DMS79 treated with DMSO at 0.1 percent for 48 hours (cell line): ENCODE results near the gene COLQ.
A peak's percentile ranks its signal among the peaks of the same experiment; 100 is the strongest.
"Not testable (repeated sequence)": the region's sequence is repeated elsewhere in the genome, so short reads cannot be mapped to it uniquely, and the experiment has no call there.

Experiments
- DNase-seq: peaks from one replicate; lab custom pipeline; 2025; lab: John Stamatoyannopoulos, UW

The COLQ gene

DNA sequence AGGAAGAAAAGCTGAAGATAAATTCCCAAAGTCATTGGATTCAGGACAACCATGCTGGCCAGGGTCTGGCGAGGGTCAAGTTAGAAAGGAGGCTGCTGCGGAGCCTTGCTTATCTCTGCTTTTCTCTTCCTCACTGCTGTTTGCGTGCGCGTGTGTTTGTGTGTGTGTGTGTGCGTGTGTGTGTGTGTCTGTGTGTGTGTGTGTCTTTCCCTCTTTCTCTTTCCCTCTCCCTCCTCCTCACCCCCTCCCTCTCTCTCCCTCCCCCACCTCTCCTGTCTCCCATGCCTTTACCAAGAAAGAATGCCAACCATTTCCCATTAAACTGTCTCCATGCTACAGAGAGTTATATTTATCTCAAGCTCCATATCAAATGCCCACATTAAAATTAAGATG, at the start of gene COLQ:
TSS of gene COLQ (minus strand) at position 134 of the 393 bp plus-strand sequence. CDS start at position 53, 81 bp downstream.
- no peak for DNase-seq

DNA sequence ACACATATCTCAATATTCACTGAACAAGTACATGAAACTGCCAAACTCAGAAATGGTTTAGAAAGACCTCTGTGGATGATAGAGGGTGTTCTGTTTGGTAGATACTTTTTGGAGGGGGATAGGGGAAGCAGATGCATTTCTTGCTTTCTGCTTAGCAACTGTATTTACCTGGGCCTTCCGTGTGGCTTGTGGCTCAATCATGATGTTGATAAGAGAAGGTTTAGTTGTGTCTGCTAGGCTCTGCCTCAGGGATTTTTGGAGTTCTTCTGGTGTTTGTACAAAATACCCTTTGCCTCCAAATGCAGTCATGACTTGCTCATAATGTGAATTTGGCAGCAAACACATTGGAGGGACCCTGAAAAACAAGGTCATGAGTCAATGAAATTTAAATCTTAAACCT, 41.7 kb upstream of the COLQ start:
- no peak for DNase-seq

DNA sequence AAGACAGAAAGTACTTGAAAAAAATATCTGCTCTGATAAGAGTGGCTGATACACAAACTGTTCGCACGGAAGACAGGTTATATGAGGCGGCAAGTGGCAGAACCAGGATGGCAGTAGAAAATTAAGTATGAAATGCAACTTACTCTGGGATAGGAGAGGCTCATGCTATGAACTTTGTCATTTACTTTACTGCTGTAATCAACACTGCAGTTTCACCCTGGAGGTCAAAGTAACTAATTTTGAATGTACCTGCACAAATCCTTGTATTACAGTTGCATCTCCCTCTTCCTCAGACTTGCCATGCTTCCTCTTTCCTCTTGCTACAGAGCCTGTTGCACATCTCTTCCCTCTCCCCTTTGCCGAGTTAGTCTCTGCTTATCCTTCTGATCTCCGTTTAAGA, 41.1 kb upstream of the COLQ start:
- no peak for DNase-seq

DNA sequence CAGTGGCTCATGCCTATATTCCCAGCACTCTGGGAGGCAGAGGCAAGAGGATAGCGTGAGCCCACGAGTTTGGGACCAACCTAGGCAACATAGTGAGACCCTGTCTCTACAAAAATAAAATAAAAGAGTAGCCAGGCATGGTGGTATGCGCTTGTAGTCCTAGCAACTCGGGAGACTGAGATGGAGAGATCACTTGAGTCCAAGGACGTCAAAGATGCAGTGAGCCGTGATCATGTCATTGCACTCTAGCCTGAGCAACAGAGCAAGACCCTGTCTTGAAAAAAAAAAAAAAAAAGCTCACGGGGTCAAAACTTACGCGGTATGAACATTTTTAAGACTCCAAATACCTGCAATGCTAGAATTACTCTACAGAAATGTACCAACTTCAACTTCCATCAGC, 37.1 kb upstream of the COLQ start:
- no peak for DNase-seq

DNA sequence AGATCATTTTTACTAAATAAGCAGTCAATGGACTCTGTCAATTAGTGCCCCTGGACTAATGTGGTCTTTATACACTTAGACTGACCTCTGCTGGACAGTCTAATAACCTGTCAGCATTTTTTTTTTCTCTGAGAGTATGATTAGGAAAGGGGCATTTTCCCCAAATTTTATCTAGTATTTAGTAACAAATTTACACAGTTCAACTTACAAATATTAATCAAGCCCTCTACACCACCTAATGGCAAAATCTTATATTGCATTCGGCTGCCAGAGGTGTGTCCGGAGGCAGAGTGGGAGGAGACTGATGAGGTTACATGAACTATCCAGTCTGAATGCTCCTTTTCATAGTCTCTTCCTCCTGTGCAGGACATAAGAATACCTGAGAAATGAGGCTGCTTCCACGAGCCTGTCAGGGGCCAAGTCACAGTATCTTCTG, 36.0 kb upstream of the COLQ start:
- peak; percentile 10 for DNase-seq

DNA sequence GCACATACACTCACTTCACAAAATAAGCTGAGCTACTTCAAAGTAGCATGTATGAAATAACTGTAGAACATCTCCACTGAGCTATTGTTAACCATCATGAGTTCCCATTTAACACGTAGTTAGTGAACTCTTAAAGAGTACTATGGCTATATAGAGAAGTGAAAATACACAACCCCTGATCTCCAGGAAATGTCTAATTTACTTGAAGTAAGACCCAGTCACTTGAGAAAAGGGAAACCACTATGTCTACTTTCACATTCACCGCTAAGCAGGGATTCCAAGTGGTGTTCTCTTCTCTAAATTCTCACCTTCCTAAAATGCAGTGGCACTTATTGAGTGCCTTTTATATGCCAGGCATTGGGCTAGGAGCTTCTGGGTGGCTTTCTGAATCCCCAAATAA, 35.0 kb upstream of the COLQ start:
- no peak for DNase-seq

DNA sequence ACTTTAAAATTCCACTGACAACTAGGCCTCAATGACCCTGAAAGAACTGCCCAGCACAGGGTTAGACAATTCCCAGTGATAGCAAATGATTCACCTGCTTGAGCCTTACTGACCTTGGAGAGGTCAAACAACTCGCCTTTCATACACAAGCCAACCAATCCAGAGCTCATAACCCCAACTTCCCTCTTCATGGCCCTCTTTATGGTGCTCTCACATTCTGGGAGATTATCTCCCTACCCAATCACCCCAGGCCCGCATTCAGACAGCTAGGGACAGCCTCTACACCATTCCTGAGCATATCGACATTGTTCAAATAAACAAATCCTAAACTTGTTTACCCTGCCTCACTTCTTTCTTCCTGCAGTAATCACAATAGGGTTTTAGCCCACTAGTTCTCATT, 32.2 kb upstream of the COLQ start:
- DNase-seq: no peak

DNA sequence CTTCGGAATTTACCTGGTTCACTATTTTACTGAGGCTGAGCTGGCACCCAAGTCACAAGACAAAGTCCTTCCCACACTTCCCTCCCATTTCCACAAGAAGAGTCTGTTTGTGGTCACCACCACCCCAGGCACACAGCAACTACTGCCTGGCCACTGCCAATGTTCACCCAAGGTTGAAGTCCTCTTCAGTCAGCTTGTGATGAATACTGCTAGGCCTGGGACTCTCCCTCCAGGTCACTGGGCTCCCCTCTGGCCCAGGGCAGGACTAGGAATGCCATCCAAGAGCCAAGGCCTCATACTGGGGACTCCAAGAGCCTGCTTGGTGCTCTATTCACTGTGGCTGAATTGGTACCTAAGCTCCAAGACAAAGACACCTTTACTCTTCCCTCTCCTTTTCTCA, 30.4 kb upstream of the COLQ start:
- DNase-seq: no peak

DNA sequence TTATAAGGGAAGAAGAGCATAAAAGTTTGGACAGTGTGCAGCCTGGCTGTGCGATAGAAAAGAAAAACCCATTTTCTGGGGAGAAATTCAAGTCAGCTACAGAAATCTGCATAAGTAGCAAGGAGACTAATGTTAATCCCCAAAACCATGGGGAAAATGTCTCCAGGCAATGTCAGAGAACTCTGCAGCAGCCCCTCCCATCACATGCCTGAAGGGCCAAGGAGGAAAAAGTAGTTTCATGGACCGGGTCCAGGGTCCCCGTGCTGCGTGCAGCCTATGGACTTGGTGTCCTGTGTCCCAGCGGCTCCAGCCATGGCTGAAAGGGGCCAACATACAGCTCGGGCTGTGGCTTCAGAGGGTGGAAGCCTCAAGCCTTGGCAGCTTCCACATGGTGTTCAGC, 28.3 kb upstream of the COLQ start:
- no peak for DNase-seq

DNA sequence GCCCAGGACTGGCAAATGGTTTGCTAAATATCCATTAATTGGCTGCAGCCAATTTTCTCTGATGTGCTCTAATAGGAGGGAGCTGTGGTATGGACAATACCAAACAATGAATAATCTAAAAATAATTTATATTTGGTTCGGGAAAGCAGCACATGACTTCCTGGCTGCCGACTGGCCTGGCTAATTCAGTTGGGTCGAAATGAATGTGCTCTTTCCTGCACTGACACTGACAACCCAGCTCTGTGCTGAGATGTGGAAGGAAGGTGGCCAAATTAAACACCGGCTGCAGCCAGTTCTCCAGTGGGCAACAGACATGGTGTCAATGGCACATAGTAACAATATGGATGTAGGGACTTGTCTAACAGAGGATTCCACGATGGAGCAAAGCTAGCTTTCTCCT, 21.1 kb upstream of the COLQ start:
- DNase-seq: no peak

DNA sequence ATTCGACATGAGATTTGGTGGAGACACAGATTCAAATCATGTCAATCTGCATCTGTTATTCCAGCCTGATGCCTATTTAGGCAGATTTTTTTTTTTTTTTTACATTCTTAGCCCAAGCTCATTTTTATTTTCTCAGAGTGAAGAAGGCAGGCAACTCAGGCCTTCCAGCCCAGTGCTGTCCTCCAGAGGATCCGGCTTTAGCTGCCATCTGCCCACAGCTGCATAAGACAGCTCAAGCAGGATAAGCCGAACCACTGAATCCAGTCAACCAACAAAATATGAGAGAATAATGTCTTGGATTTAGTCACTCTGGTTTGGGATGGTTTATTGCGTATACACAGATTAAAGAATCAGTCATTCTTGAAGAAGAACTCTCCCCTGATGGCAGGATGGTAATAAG, 19.9 kb upstream of the COLQ start:
- DNase-seq: no peak

DNA sequence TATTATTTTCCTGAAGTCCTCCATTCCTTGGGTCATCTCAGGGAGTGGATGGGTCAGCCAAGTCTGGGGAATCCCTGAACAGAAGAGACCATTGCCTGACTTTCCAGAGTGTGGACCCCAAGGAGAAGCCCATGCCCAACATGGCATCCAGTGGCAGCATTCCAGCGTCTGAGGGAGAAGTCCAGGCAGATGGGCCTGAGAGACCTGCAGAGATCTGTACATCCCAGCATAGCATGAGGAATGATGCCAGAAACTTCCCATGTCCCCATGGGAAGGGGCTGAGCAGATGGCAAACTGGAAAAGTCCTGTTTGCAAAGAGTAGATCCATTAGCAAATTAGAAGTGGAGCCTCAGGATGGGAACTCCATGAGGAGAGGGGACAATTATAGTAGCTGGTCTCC, 17.6 kb upstream of the COLQ start:
- no peak for DNase-seq

DNA sequence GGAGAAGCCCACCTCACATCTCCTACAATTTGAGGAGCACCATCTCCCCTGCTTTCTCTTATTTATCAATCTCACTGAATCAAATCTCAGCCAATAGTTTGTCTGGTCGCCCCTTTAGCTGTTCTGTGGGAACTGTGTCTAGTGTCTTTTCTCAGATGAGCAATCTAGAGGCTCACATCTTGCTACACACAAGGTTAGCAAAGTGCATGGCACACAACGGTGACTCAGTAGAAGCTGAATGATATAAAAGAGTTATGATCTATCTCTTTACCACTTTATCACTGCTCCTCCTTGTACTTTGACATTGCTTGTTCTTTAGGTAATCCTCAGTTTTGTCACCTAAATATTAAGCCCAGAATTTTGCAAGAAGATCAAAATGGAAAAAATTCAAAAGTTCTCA, 16.8 kb upstream of the COLQ start:
- no peak for DNase-seq

DNA sequence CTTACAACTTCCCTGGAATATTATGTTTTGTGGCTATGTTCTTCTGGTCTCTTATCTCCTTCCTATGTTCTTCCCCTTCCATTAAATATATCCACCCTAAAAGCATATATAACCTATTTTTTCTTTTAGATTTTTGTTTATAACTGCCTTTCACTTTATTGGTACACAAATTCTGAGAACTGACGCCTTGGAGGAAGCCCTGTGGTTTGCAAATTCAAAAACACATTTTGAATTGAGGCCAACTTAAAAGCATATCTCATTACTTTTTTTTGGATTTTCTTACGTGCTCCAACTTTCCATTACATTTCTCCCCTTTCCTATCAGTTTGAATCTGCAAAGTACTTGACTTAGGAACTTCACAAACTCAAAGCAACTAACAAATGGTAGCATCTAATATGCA, 15.3 kb upstream of the COLQ start:
- no peak for DNase-seq

DNA sequence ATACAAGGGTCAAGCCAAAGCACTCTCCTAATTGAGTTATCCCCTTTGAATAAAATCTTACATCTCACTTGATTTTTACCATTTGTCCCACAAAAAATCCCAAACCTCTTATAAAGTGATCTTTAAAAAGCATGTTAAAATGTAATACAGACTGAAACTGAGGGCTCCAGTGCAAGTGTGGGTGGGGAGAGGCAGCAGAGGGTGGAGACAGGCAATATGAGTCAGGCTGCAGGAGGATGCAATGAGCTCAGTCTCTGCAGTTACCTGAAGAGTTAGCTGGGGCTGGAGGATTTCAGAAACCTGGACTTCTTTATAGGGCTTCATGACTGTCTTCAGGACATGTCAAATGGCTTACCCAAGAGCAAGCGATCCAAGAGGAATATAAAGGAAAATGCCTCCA, 14.2 kb upstream of the COLQ start:
- DNase-seq: no peak

DNA sequence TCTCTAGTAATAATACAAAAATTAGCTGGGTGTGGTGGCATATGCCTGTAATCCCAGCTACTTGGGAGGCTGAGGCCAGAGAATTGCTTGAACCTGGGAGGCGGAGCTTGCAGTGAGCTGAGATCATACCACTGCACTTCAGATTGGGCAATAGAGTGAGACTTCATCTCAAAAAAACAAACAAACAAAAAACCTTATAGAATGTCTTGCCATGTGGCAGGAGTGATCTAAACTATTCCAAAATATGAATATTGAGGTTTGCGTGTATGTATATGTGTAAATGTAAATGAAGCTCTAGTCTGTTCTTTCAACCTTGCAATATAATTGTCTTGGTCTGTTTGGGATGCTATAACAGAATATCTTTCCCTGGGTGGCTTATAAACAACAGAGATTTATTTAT, 11.1 kb upstream of the COLQ start:
- not testable (repeated sequence) for DNase-seq

DNA sequence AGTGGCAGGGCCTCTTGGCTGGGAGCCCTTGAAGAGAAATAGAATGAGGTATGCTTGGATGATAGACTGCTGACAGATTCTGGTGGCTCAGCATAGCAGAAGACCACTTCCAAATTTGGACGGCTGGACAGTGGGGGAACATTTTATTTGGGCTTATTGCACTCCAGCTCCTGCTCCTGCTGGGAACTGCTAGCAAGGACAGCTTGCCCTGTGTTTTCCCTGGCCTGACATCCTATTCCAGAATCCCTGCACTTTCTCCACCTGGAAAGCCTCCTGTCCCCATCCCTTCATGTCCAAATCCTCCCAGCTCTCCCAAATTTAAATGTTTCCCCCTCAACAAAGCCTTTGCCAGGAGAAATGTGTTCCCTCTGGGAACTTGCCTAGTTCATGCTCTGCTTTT, 9.8 kb upstream of the COLQ start:
- no peak for DNase-seq

DNA sequence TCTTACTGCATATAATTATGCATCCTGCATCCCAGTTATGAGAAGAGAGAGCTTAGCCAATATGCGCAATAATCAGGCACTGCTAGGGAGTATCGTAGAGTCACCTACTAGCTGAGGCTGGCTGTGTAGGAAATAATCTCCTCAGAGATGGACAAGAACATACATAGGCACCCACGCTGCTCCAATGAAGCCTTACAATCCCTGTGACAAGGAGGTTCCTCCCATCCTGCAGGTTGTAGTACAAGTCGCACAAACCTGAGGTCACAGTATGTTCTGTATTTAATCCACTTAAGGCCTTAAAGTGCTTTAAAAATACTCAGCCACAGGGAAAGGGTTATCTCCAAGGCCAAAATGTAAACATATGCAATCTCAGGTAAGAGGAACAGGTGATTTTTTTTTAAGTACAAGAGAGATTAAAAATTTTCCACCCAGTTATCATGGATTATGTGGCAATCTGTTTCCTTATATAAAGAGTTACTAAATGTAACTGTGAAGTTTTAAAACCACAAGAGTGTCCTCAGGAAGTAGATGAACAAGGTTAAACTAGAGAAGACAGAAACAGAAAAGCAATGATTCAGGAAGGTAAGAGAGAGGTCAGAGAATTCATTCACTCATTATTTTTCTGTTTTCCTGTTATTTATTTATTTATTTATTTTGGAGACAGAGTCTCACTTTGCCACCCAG, 7.5 kb upstream of the COLQ start:
- DNase-seq: no peak

DNA sequence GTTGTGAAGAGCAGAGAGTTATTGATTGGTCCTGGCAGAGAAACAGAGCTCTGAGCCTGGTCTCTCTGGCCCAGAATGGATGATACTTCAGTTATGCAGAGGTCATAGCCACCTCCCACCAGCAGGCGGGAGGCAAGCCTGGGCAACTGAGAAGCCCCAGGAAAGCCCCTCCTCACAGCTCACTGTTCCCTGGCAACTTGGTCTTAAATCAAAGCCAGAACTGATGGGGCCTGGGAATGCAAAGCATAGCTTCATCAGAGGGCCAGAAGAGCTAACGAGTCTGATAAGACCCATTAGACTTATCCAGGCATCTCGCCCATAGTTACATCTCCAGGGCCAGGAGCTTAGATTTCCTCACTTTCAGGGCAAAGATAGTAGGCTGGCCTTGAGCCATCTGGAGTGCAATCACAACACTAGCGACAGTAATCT, 5.5 kb upstream of the COLQ start:
- DNase-seq: no peak

DNA sequence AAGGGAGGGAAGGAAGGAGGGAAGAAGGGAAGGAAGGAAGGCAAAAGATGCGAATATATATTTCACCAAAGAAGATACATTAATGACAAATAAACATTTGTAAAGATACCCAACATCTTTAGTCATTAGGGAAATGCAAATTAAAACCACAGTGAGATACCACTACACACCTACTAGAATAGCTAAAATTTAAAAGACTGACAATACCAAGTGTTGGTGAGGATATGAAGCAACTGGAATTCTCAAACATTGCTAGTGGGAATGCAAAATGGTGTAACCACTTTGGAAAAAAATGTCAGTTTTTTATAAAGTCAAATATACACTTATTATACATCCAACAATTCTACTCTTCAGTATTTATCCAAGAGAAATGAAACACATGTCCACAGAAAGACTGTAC, 4.3 kb upstream of the COLQ start:
- DNase-seq: no peak

DNA sequence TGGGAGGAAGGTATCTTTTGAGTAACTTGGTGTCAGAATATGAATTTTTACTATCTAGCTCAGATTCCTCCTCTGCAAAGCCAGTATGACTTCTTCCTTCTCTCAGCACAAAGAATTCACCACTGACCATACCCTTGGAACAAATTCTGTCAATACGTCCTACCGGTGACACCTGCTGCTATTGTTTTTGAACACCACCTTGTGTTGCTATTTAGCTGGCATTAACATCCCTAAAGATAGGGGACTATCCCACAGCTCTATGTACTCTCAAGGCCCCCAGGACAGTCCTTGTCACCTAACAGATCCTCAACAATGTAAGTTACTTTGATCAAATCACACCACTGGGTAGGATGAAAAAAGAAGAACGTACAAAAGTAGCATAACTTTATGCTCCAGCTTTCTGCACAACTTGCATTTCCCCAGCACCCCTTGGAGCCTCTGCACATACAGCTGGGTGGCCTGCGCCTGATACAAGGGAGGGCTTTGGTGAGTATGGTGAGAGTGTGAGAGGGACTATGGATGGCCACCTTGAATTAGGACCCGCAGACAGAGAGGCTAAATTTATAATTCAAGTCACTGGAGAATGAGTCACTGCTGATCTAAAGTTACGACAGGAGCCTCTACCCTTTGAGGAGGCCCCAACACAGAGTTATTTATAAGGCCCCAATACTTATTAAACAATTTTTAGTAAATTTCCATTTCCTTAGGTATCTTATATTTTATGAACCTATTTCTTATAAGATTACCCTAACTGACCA, 2.3 kb upstream of the COLQ start:
- DNase-seq: no peak

DNA sequence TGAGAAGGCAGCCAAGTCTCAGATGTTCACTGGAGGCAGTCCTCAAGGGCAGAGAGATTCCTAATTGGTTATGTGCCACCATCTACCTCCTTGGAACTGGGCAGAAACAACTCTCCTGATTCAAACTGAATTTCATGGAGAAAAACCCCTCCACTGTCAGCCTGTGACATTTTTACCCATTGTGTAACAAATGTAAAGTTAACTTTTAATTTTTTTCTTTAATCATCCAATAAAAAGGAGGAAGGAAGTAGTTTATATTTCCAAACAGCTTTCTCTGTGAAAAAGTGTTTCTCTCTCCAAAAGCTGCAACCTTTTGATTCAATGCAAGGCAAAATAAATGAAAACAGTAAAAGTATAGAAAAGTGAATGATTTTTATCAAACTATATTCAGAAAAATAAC, 510 bp upstream of the COLQ start:
- DNase-seq: no peak

DNA sequence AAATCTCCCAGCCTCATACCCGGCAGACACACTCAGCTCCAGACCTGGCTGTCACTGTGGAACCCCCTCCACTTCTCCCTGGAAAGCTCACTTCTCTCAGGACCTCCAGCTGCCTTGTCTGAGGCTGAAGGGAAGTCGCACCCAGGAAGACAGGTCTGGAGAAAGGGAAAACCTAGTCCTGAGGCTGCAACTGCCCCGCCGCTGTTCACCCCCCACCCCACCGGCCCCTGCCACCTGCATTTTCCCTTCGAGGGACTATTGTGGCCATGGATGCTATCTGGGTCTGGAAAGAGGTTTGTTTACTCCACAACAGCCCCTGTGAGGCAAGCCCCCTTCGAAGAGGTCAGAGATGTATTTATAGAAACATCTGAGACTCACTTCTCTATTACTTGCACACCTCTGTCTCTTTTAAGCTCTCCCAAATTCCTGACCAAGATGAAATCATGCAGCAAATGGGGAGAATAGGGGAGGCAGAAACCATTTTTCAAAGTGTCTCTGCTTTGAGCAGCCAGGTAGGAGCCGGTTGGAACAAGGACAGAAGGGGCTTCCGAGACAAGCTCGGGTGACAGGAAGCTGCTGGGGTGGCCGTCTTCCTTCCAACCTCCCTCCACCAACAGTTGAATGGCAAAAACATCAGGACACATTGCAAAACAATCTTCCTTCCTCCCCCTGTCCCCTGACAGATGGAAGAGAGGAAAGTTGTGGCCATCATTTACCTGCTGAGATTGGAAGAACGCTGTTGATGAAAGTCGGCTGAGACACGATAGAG, 518 bp downstream of the COLQ start:
- no peak for DNase-seq
